SK-N-SH (cell line): Measurements from ENCODE around the gene CEL. TPM values are rescaled to one million over a fixed set of nuclear protein-coding genes. Genes with fewer than 3 reads are reported as not detected.

Experiments used
- CTCF ChIA-PET: fragments of 300-600, 350-600 bp; formaldehyde crosslinking; extraction: SDS; loops from one replicate; lab custom pipeline; 2021; lab: Yijun Ruan, JAX
- POLR2A ChIA-PET: fragments of 350-600 bp; sonication (Branson Sonifier 250); formaldehyde crosslinking; extraction: SDS; loops from one replicate; lab custom pipeline; 2020; ENCODE audit warnings: antibody characterized with exemption, inconsistent platforms; lab: Yijun Ruan, JAX
- DNase-seq: peaks from one replicate; pipeline ENCODE4 v3.0.0; 2012
- H2AFZ ChIP-seq: fragments of 200-600 bp; sonication (generic); 2 replicates; pipeline ENCODE4 v1.8.1; 2016; ENCODE audit warnings: antibody characterized with exemption, mild to moderate bottlenecking, low read depth
- H3F3A ChIP-seq: fragments of 200-600 bp; sonication (generic); replicated peaks from 2 replicates; pipeline ENCODE3; 2016; ENCODE audit warnings: antibody characterized with exemption, mild to moderate bottlenecking; ENCODE audit not compliant: insufficient read depth
- H3K27ac ChIP-seq, 2 experiments: fragments of 200-500 bp in 1 of 2; fragments of 200-600 bp in 1 of 2; sonication (Bioruptor generic) in 1 of 2; sonication (generic), shearing (Covaris generic) in 1 of 2; 2 replicates each; pipeline versions ENCODE4 v1.5.1 to v1.6.1; 2014 to 2016; ENCODE audit warnings: low read depth in 2 of 2, inconsistent platforms in 1 of 2, low read length in 1 of 2, mild to moderate bottlenecking in 1 of 2, mixed read lengths in 1 of 2
- H3K27me3 ChIP-seq: fragments of 200-600 bp; sonication (generic), shearing (Covaris generic); 2 replicates; pipeline ENCODE4 v1.6.1; 2016; ENCODE audit warnings: mixed run types; ENCODE audit not compliant: insufficient read depth
- H3K36me3 ChIP-seq, 2 experiments: fragments of 200-500 bp in 1 of 2; fragments of 200-600 bp in 1 of 2; sonication (Bioruptor generic) in 1 of 2; sonication (generic) in 1 of 2; replicated peaks in 1 of 2; 2 replicates each; pipeline versions ENCODE3 to v1.5.1; 2014 to 2016; ENCODE audit warnings: low read length in 1 of 2, mild to moderate bottlenecking in 1 of 2; ENCODE audit not compliant: insufficient read depth in 2 of 2, control insufficient read depth in 1 of 2
- H3K4me1 ChIP-seq, 2 experiments: fragments of 200-500 bp in 1 of 2; fragments of 200-600 bp in 1 of 2; sonication (Bioruptor generic) in 1 of 2; sonication (generic), shearing (Covaris generic) in 1 of 2; 2 replicates each; pipeline versions ENCODE4 v1.5.1 to v1.6.1; 2014 to 2016; ENCODE audit warnings: low read depth in 1 of 2, low read length in 1 of 2, mixed run types in 1 of 2; ENCODE audit not compliant: insufficient read depth in 2 of 2, control insufficient read depth in 1 of 2
- H3K4me2 ChIP-seq: fragments of 200-600 bp; sonication (generic), shearing (Covaris generic); 2 replicates; pipeline ENCODE4 v1.6.1; 2017; ENCODE audit warnings: mixed run types
- H3K4me3 ChIP-seq, 2 experiments: fragments of 200-500 bp in 1 of 2; fragments of 200-600 bp in 1 of 2; sonication (Bioruptor generic) in 1 of 2; sonication (generic), shearing (Covaris generic) in 1 of 2; 2 replicates each; pipeline versions ENCODE4 v1.5.1 to v1.8.1; 2014 to 2016; ENCODE audit warnings: low read depth in 2 of 2, inconsistent platforms in 1 of 2, low read length in 1 of 2, mild to moderate bottlenecking in 1 of 2, mixed read lengths in 1 of 2, moderate library complexity in 1 of 2
- H3K79me2 ChIP-seq: fragments of 200-600 bp; sonication (generic); 2 replicates; pipeline ENCODE4 v1.8.1; 2017; ENCODE audit warnings: mild to moderate bottlenecking; ENCODE audit not compliant: insufficient read depth
- H3K9ac ChIP-seq: fragments of 200-600 bp; sonication (generic); 2 replicates; pipeline ENCODE4 v1.6.1; 2017; ENCODE audit warnings: mixed run types
- H3K9me2 ChIP-seq: fragments of 200-600 bp; sonication (generic); 2 replicates; pipeline ENCODE4 v1.6.1; 2017; ENCODE audit warnings: mixed run types
- H3K9me3 ChIP-seq: fragments of 200-600 bp; sonication (generic); 2 replicates; pipeline ENCODE4 v1.6.1; 2017; ENCODE audit warnings: mixed run types, mild to moderate bottlenecking, moderate library complexity
- H4K20me1 ChIP-seq: fragments of 200-600 bp; sonication (generic); 2 replicates; pipeline ENCODE4 v1.6.1; 2017; ENCODE audit warnings: mild to moderate bottlenecking, mixed run types; ENCODE audit not compliant: insufficient read depth
- FOSL2 ChIP-seq: IDR thresholded peaks from 2 replicates; pipeline ENCODE4 v1.4.0; 2012; ENCODE audit warnings: low read depth, mild to moderate bottlenecking, moderate library complexity, borderline replicate concordance
- GABPA ChIP-seq: IDR thresholded peaks from 2 replicates; pipeline ENCODE4 v1.4.0; 2012; ENCODE audit warnings: low read depth, mild to moderate bottlenecking
- MEF2A ChIP-seq: IDR thresholded peaks from 2 replicates; pipeline ENCODE4 v1.4.0; 2012; ENCODE audit warnings: low read depth, borderline replicate concordance
- NRF1 ChIP-seq: IDR thresholded peaks from 2 replicates; pipeline ENCODE4 v1.6.1; 2012; ENCODE audit warnings: low read depth, mild to moderate bottlenecking, low read length
- POLR2AphosphoS5 ChIP-seq: IDR thresholded peaks from 2 replicates; pipeline ENCODE4 v1.6.1; 2012; ENCODE audit warnings: low read depth, low read length
- RCOR1 ChIP-seq: fragments of 150-350 bp; IDR thresholded peaks from 2 replicates; pipeline ENCODE4 v1.6.1; 2017; ENCODE audit warnings: antibody characterized with exemption, low read length
- REST ChIP-seq: IDR thresholded peaks from 2 replicates; pipeline ENCODE4 v1.6.1; 2012; ENCODE audit warnings: mild to moderate bottlenecking, low read depth, low read length, moderate library complexity
- RFX5 ChIP-seq: IDR thresholded peaks from 2 replicates; pipeline ENCODE4 v1.6.1; 2012; ENCODE audit warnings: mild to moderate bottlenecking, improper control_type of control experiment, low read length
- SIN3A ChIP-seq: IDR thresholded peaks from 2 replicates; pipeline ENCODE4 v1.6.1; 2012; ENCODE audit warnings: low read depth, mild to moderate bottlenecking, low read length, moderate library complexity, borderline replicate concordance
- SMC3 ChIP-seq: IDR thresholded peaks from 2 replicates; pipeline ENCODE4 v1.6.1; 2012; ENCODE audit warnings: low read depth, low read length, improper control_type of control experiment
- TAF1 ChIP-seq: IDR thresholded peaks from 2 replicates; pipeline ENCODE4 v1.6.1; 2012; ENCODE audit warnings: low read depth, mild to moderate bottlenecking, low read length, moderate library complexity, borderline replicate concordance
- TCF12 ChIP-seq: IDR thresholded peaks from 2 replicates; pipeline ENCODE4 v1.4.0; 2012
- YY1 ChIP-seq: IDR thresholded peaks from 2 replicates; pipeline ENCODE4 v1.4.0; 2012; ENCODE audit warnings: low read depth, mild to moderate bottlenecking
- ZBTB33 ChIP-seq: IDR thresholded peaks from 2 replicates; pipeline ENCODE4 v1.4.0; 2012; ENCODE audit warnings: low read depth, borderline replicate concordance
- WGBS: methylation state at CpG from one replicate; pipeline ENCODE4 v1.1.6; 2017; ENCODE audit warnings: low lambda C conversion rate; 5-methylcytosine and 5-hydroxymethylcytosine counted together
- polyA plus RNA-seq, 3 experiments: library from polyadenylated mRNA; depleted of rRNA; stranded (reverse); fragments of >200 nt; gene quantifications; 2 replicates each; pipeline ENCODE4 v1.2.3, GENCODE V29; 2012
- TF ChIP-seq, protein P1 (sequence below): IDR thresholded peaks from 2 replicates; pipeline ENCODE4; 2012
- TF ChIP-seq, protein P2 (sequence below): IDR thresholded peaks from 2 replicates; pipeline ENCODE4 v1.4.0; 2012; ENCODE audit warnings: low read depth, borderline replicate concordance
- TF ChIP-seq, protein P3 (sequence below): fragments of 150-350 bp; IDR thresholded peaks from 2 replicates; pipeline ENCODE4 v1.6.1; 2016; ENCODE audit warnings: mild to moderate bottlenecking, low read depth, low read length

CEL gene
- polyA plus RNA-seq, 1 of the 3 experiments (the other 2 are of a cell fraction): 0.87 TPM

DNA sequence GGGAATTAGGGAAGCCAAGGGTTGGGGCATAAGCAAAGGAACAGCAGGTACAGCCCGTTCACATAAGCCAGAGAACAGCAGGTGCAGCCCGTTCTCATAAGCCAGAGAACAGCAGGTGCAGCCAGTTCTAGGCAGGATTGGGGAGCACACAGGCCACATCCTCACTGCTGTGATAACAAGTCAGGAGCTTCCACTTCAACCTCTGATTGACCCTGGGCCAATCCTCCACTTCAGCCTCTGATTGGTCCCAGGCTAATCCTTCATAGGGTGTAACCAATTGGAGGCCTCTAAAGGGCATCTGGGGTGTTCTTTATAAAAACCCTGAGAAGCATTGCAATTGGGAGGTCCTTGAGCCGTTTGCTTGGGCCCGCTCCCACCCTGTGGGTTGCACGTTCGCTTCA, 27.5 kb downstream of the CEL start:
- peaks cover 4% of the 10 kb centered on the region for H3F3A ChIP-seq
- no peaks in the 10 kb centered on the region for H3K27me3 ChIP-seq
- H3K79me2 ChIP-seq: no peaks in the 10 kb centered on the region
- H3K4me1 ChIP-seq: peaks cover 0 to 36% of the 10 kb centered on the region in 2 experiments; a peak in 2 of 4 replicates
- H3K4me2 ChIP-seq: no peak overlapping the region
- H3K9me3 ChIP-seq: no peaks in the 10 kb centered on the region
- no peak for DNase-seq
- no peak overlapping the region for H2AFZ ChIP-seq
- H4K20me1 ChIP-seq: no peaks in the 10 kb centered on the region
- no peak for TF ChIP-seq GABPA
- TF ChIP-seq, protein P1, sequence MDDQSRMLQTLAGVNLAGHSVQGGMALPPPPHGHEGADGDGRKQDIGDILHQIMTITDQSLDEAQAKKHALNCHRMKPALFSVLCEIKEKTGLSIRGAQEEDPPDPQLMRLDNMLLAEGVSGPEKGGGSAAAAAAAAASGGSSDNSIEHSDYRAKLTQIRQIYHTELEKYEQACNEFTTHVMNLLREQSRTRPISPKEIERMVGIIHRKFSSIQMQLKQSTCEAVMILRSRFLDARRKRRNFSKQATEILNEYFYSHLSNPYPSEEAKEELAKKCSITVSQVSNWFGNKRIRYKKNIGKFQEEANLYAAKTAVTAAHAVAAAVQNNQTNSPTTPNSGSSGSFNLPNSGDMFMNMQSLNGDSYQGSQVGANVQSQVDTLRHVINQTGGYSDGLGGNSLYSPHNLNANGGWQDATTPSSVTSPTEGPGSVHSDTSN: peak; percentile 33; the same call in 1 of the 2 replicates
- H3K9me2 ChIP-seq: no peaks in the 10 kb centered on the region
- peak overlapping the region in 1 of 2 experiments; percentile 14; a peak in 1 of 4 replicates for H3K27ac ChIP-seq
- ChIA-PET CTCF (interaction anchor here (0.8 to 6.6 kb wide), 6 partner anchors 13 to 67 kb away, joined by 3 to 40 read pairs (median 11); no protein-coding TSS in a partner anchor), POLR2A (no interaction called here)
- H3K4me3 ChIP-seq: no peak overlapping the region
- no peaks in the 10 kb centered on the region for H3K36me3 ChIP-seq
- H3K9ac ChIP-seq: no peak overlapping the region
- 94% methylated on average over 6 of the region's 6 CpGs for WGBS

- Histone ChIP-seq H3K9me2 (no peaks in the 10 kb centered on the region), H3K36me3 (no peaks in the 10 kb centered on the region), H3K9ac (no peak overlapping the region), H2AFZ (no peak overlapping the region), H3F3A (peaks cover 5% of the 10 kb centered on the region), H3K79me2 (no peaks in the 10 kb centered on the region), H3K4me2 (no peak overlapping the region), H4K20me1 (no peaks in the 10 kb centered on the region), H3K4me1 (peaks cover 0 to 36% of the 10 kb centered on the region in 2 experiments; a peak in 2 of 4 replicates), H3K4me3 (no peak overlapping the region), H3K9me3 (0 out of 2 replicates have a peak, but pooled peaks cover 2% of the 10 kb centered on the region), H3K27ac (peak overlapping the region in 1 of 2 experiments; percentile 93; a peak in 2 of 4 replicates), H3K27me3 (no peaks in the 10 kb centered on the region)
- DNase-seq: peak; percentile 77
- 52% methylated on average over 5 of the region's 6 CpGs for WGBS
- ChIA-PET CTCF (interaction anchor here (0.8 to 6.6 kb wide), 7 partner anchors 10 to 113 kb away, joined by 3 to 40 read pairs (median 5); no protein-coding TSS in a partner anchor), POLR2A (interaction anchor here (0.7 to 1.2 kb wide), 3 partner anchors 13 to 29 kb away, joined by 4 to 8 read pairs (median 6); no protein-coding TSS in a partner anchor)
- TF ChIP-seq POLR2AphosphoS5 (no peak), TCF12 (no peak), SIN3A (no peak), YY1 (no peak), REST (no peak), SMC3 (no peak), NRF1 (no peak), RCOR1 (peak; percentile 84), MEF2A (no peak), ZBTB33 (no peak), FOSL2 (no peak), RFX5 (no peak), TAF1 (no peak)
- TF ChIP-seq, protein P1: no peak
- TF ChIP-seq, protein P2, sequence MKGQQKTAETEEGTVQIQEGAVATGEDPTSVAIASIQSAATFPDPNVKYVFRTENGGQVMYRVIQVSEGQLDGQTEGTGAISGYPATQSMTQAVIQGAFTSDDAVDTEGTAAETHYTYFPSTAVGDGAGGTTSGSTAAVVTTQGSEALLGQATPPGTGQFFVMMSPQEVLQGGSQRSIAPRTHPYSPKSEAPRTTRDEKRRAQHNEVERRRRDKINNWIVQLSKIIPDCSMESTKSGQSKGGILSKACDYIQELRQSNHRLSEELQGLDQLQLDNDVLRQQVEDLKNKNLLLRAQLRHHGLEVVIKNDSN: no peak
- TF ChIP-seq, protein P3, sequence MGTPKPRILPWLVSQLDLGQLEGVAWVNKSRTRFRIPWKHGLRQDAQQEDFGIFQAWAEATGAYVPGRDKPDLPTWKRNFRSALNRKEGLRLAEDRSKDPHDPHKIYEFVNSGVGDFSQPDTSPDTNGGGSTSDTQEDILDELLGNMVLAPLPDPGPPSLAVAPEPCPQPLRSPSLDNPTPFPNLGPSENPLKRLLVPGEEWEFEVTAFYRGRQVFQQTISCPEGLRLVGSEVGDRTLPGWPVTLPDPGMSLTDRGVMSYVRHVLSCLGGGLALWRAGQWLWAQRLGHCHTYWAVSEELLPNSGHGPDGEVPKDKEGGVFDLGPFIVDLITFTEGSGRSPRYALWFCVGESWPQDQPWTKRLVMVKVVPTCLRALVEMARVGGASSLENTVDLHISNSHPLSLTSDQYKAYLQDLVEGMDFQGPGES: no peak
Measured at GRCh38 chr9:133090187-133090586, 28.4 kb downstream of the CEL start.
